GM23338 (cell line): ENCODE results near the gene NRXN2. TPM values are rescaled to one million over a fixed set of nuclear protein-coding genes. Genes with fewer than 3 reads are reported as not detected.

Experiments used
- ATAC-seq: fragments of 200-7000 bp; cut with Tn5 transposase; 3 replicates; pipeline ENCODE4 v1.9.1; 2020
- DNase-seq: peaks from one replicate; pipeline ENCODE4 v3.0.0-alpha.2; 2015; ENCODE audit warnings: low spot score
- H2AFZ ChIP-seq: fragments of 200-600 bp; sonication (generic); 2 replicates; pipeline ENCODE4 v1.8.0; 2016; ENCODE audit warnings: antibody characterized with exemption, mild to moderate bottlenecking, moderate library complexity
- H3F3A ChIP-seq: fragments of 200-600 bp; sonication (generic); replicated peaks from 2 replicates; pipeline ENCODE4 v1.8.0; 2017; ENCODE audit warnings: antibody characterized with exemption, mixed run types, low read depth
- H3K27ac ChIP-seq: fragments of 200-600 bp; sonication (generic); 2 replicates; pipeline ENCODE4 v1.6.1; 2016; ENCODE audit warnings: low read depth
- H3K27me3 ChIP-seq: fragments of 200-600 bp; sonication (generic); 2 replicates; pipeline ENCODE4 v1.8.0; 2016; ENCODE audit warnings: mild to moderate bottlenecking, mixed run types, moderate library complexity; ENCODE audit not compliant: insufficient read depth
- H3K36me3 ChIP-seq: fragments of 200-600 bp; sonication (generic); 2 replicates; pipeline ENCODE4 v1.8.0; 2016; ENCODE audit warnings: mild to moderate bottlenecking; ENCODE audit not compliant: insufficient read depth
- H3K4me1 ChIP-seq: fragments of 200-600 bp; sonication (generic); 2 replicates; pipeline ENCODE4 v1.8.0; 2016; ENCODE audit warnings: mild to moderate bottlenecking, moderate library complexity; ENCODE audit not compliant: insufficient read depth
- H3K4me2 ChIP-seq: fragments of 200-600 bp; sonication (generic); 2 replicates; pipeline ENCODE4 v1.7.1; 2017; ENCODE audit warnings: mixed run types
- H3K4me3 ChIP-seq: fragments of 200-600 bp; sonication (generic); 2 replicates; pipeline ENCODE4 v1.6.1; 2016; ENCODE audit warnings: mixed run types
- H3K79me2 ChIP-seq: fragments of 200-600 bp; sonication (generic); replicated peaks from 2 replicates; pipeline ENCODE4 v1.8.0; 2017; ENCODE audit warnings: mild to moderate bottlenecking; ENCODE audit not compliant: insufficient read depth
- H3K9me2 ChIP-seq: fragments of 200-600 bp; sonication (generic); 2 replicates; pipeline ENCODE4 v1.8.0; 2017; ENCODE audit not compliant: insufficient read depth
- H4K20me1 ChIP-seq: fragments of 200-600 bp; sonication (generic); replicated peaks from 2 replicates; pipeline ENCODE4 v1.8.0; 2017; ENCODE audit warnings: mild to moderate bottlenecking; ENCODE audit not compliant: insufficient read depth
- H3K27ac Mint-ChIP-seq: 2 replicates; pipeline ENCODE4 v1.8.0; 2020; ENCODE audit warnings: inconsistent platforms, mild to moderate bottlenecking, moderate library complexity, mixed read lengths
- H3K27me3 Mint-ChIP-seq: 3 replicates; pipeline ENCODE4 v1.8.0; 2022; ENCODE audit warnings: low read depth, mild to moderate bottlenecking, moderate library complexity, mixed read lengths, inconsistent platforms; ENCODE audit not compliant: insufficient read depth, poor library complexity
- H3K36me3 Mint-ChIP-seq: 3 replicates; pipeline ENCODE4 v1.8.0; 2021; ENCODE audit warnings: low read depth, mild to moderate bottlenecking, inconsistent platforms, moderate library complexity, mixed read lengths
- H3K4me1 Mint-ChIP-seq: 3 replicates; pipeline ENCODE4 v1.8.0; 2020; ENCODE audit warnings: mild to moderate bottlenecking, inconsistent platforms, mixed read lengths
- H3K4me3 Mint-ChIP-seq: 3 replicates; pipeline ENCODE4 v1.8.0; 2021; ENCODE audit warnings: moderate library complexity, mild to moderate bottlenecking, inconsistent platforms, mixed read lengths
- H3K9me3 Mint-ChIP-seq: 3 replicates; pipeline ENCODE4 v1.8.0; 2020; ENCODE audit warnings: moderate library complexity, mild to moderate bottlenecking, inconsistent platforms, mixed read lengths
- CREB1 ChIP-seq: fragments of 250-450 bp; sonication (Bioruptor Pico); IDR thresholded peaks from 2 replicates; pipeline ENCODE4 v1.5.0; 2020; ENCODE audit warnings: low read depth, mild to moderate bottlenecking, moderate library complexity
- NANOG ChIP-seq: IDR thresholded peaks from 2 replicates; pipeline ENCODE4 v1.6.1; 2016; ENCODE audit warnings: antibody characterized with exemption, borderline replicate concordance
- POLR2AphosphoS5 ChIP-seq: IDR thresholded peaks from 2 replicates; pipeline ENCODE4 v1.6.1; 2016; ENCODE audit warnings: antibody characterized with exemption, low read depth
- STAT1 ChIP-seq: IDR thresholded peaks from one replicate; pipeline ENCODE4 v1.6.1; 2016; ENCODE audit warnings: antibody characterized with exemption; ENCODE audit not compliant: unreplicated experiment
- ZNF331 ChIP-seq: fragments of 250-450 bp; sonication (Bioruptor Pico); IDR thresholded peaks from 2 replicates; pipeline ENCODE4 v1.5.0; 2020; ENCODE audit warnings: low read depth, mild to moderate bottlenecking, moderate library complexity
- polyA plus RNA-seq: library from polyadenylated mRNA; unstranded; fragments of >200 nt; fragmentation: Nextera tagmentation; extraction: Ambion mirVana; gene quantifications from 2 replicates; pipeline ENCODE4 v1.2.1, GENCODE V29; 2016
- total RNA-seq: library from RNA; depleted of rRNA; stranded (reverse); fragments of >200 nt; shearing (Covaris generic); gene quantifications from 2 replicates; pipeline ENCODE4 v1.2.3, GENCODE V29; 2014
- TF ChIP-seq, protein P1 (sequence below), 2 experiments: fragments of 200-600 bp in 1 of 2; sonication (generic) in 1 of 2; conservative IDR thresholded peaks; 2 replicates each; pipeline versions ENCODE4 v1.5.1 to v1.6.1; 2016 to 2017; ENCODE audit warnings: antibody characterized with exemption in 2 of 2, low read depth in 2 of 2, mild to moderate bottlenecking in 2 of 2, moderate library complexity in 1 of 2
- TF ChIP-seq, protein P2 (sequence below): IDR thresholded peaks from 2 replicates; pipeline ENCODE4 v1.6.1; 2016; ENCODE audit warnings: antibody characterized with exemption
- TF ChIP-seq, protein P3 (sequence below): IDR thresholded peaks from one replicate; pipeline ENCODE4 v1.6.1; 2018; ENCODE audit warnings: antibody characterized with exemption; ENCODE audit not compliant: unreplicated experiment

NRXN2 gene
- total and polyA plus RNA-seq, 2 experiments from 2014 or later = 3.4 to 17.0 TPM

DNA sequence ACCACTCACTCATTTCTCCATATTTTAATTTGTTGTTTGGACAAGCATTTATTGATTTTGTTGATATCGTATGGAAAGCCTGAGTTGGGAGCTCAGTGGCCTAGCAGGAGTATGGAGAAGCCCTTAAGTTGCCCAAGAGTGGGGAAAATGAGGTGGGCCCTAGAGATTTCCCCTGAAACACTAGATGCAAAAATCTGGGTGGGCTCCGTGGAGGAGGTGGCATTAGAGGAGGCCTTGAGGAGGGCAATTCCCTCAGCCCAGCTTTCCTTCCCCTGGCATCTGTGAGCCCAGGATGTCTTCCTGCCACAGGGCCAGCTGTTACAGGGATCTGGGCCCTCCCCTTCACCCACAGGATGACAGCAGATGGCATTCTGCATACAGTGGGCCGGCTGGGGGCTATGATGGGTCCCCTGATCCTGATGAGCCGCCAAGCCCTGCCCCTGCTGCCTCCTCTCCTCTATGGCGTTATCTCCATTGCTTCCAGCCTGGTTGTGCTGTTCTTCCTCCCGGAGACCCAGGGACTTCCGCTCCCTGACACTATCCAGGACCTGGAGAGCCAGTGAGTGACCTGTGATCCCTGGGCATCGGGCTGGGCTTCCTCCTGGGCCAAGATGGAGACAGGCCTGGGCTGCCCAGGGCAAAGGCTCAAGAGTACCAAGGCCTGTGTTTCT, 153.6 kb downstream of the NRXN2 start:
- no peaks in the 10 kb centered on the region for H3K9me3 Mint-ChIP-seq

More for the DNA sequence above, 153.6 kb downstream of the NRXN2 start:
- peaks cover 36% of the 10 kb centered on the region for H3K4me1 Mint-ChIP-seq
- Histone ChIP-seq H3K4me1 (peaks cover 14% of the 10 kb centered on the region; the same call in 1 of the 2 replicates), H3K79me2 (no peaks in the 10 kb centered on the region), H3K4me2 (no peak overlapping the region), H2AFZ (no peak overlapping the region), H3K27ac (no peak overlapping the region), H4K20me1 (no peaks in the 10 kb centered on the region), H3K27me3 (no peaks in the 10 kb centered on the region), H3F3A (0 out of 2 replicates have a peak, but pooled peaks cover 3% of the 10 kb centered on the region), H3K4me3 (no peak overlapping the region), H3K9me2 (0 out of 2 replicates have a peak, but pooled peaks cover 3% of the 10 kb centered on the region), H3K36me3 (no peaks in the 10 kb centered on the region)
- ATAC-seq (no peak), DNase-seq (no peak)
- peaks cover 10% of the 10 kb centered on the region for H3K27me3 Mint-ChIP-seq
- H3K27ac Mint-ChIP-seq = no peak overlapping the region
- H3K36me3 Mint-ChIP-seq = no peaks in the 10 kb centered on the region; the same call in 2 of the 3 replicates
- no peak overlapping the region for H3K4me3 Mint-ChIP-seq
- TF ChIP-seq, protein P1, sequence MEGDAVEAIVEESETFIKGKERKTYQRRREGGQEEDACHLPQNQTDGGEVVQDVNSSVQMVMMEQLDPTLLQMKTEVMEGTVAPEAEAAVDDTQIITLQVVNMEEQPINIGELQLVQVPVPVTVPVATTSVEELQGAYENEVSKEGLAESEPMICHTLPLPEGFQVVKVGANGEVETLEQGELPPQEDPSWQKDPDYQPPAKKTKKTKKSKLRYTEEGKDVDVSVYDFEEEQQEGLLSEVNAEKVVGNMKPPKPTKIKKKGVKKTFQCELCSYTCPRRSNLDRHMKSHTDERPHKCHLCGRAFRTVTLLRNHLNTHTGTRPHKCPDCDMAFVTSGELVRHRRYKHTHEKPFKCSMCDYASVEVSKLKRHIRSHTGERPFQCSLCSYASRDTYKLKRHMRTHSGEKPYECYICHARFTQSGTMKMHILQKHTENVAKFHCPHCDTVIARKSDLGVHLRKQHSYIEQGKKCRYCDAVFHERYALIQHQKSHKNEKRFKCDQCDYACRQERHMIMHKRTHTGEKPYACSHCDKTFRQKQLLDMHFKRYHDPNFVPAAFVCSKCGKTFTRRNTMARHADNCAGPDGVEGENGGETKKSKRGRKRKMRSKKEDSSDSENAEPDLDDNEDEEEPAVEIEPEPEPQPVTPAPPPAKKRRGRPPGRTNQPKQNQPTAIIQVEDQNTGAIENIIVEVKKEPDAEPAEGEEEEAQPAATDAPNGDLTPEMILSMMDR (conservative IDR thresholded peaks at IDR 0.05; ENCODE audit: low read depth in 2 of 2) = no peak
- no peak for TF ChIP-seq ZNF331 (CRISPR knock-in tag)
- no peak for TF ChIP-seq CREB1 (CRISPR knock-in tag)
- TF ChIP-seq POLR2AphosphoS5 = no peak
- no peak for TF ChIP-seq STAT1
- TF ChIP-seq, protein P2, sequence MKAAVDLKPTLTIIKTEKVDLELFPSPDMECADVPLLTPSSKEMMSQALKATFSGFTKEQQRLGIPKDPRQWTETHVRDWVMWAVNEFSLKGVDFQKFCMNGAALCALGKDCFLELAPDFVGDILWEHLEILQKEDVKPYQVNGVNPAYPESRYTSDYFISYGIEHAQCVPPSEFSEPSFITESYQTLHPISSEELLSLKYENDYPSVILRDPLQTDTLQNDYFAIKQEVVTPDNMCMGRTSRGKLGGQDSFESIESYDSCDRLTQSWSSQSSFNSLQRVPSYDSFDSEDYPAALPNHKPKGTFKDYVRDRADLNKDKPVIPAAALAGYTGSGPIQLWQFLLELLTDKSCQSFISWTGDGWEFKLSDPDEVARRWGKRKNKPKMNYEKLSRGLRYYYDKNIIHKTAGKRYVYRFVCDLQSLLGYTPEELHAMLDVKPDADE = no peak
- TF ChIP-seq NANOG = no peak
- TF ChIP-seq, protein P3, sequence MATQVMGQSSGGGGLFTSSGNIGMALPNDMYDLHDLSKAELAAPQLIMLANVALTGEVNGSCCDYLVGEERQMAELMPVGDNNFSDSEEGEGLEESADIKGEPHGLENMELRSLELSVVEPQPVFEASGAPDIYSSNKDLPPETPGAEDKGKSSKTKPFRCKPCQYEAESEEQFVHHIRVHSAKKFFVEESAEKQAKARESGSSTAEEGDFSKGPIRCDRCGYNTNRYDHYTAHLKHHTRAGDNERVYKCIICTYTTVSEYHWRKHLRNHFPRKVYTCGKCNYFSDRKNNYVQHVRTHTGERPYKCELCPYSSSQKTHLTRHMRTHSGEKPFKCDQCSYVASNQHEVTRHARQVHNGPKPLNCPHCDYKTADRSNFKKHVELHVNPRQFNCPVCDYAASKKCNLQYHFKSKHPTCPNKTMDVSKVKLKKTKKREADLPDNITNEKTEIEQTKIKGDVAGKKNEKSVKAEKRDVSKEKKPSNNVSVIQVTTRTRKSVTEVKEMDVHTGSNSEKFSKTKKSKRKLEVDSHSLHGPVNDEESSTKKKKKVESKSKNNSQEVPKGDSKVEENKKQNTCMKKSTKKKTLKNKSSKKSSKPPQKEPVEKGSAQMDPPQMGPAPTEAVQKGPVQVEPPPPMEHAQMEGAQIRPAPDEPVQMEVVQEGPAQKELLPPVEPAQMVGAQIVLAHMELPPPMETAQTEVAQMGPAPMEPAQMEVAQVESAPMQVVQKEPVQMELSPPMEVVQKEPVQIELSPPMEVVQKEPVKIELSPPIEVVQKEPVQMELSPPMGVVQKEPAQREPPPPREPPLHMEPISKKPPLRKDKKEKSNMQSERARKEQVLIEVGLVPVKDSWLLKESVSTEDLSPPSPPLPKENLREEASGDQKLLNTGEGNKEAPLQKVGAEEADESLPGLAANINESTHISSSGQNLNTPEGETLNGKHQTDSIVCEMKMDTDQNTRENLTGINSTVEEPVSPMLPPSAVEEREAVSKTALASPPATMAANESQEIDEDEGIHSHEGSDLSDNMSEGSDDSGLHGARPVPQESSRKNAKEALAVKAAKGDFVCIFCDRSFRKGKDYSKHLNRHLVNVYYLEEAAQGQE = no peak
